Spleen (tissue), 7 donors: ENCODE results near the gene PRICKLE3.
A peak's percentile ranks its signal among the peaks of the same experiment; 100 is the strongest.

Experiments used
- CTCF ChIP-seq, 11 experiments: fragments of 200-600 bp in 7 of 11; fragments of 450-650 bp in 4 of 11; sonication (generic) in 4 of 11; IDR thresholded peaks in 8 of 11; conservative IDR thresholded peaks in 3 of 11; 1 replicate in 7 of 11; 2 replicates in 4 of 11; pipeline versions ENCODE4 v1.4.0 to v1.8.0; 2016 to 2021; ENCODE audit warnings: antibody characterized with exemption in 11 of 11, inconsistent platforms in 4 of 11, mild to moderate bottlenecking in 1 of 11
- POLR2AphosphoS5 ChIP-seq, 3 donors: sonication (generic); formaldehyde crosslinking; IDR thresholded peaks; one replicate each; pipeline ENCODE4 v1.5.1; 2017; ENCODE audit warnings: antibody characterized with exemption in 3 of 3
- donor health status: DM: no; HTN: no; CAD: no; lungs with moderate emphysema.
- donor health status: DM: no; HTN: no; CAD: no.
- donor health status: DM: no; HTN: no; CAD: no.

GRCh38 chrX:49186125-49187027, at the start of gene PRICKLE3:
- TF ChIP-seq CTCF (IDR thresholded peaks at IDR 0.05 in 8 of 11, conservative IDR thresholded peaks at IDR 0.05 in 3 of 11) (peak in 10 of 11 experiments; percentile 21 to 63 (median 47)), POLR2AphosphoS5 (IDR thresholded peaks at IDR 0.05) (peak; percentile 86 to 90 (median 86))
